Stimulated activated CD4-positive, alpha-beta T cell treated with anti-CD3 and anti-CD28 coated beads, Interleukin-2, amount 100 ng/mL, for 24 hours (primary cell): ENCODE data around the gene TMEM132E.

Experiments
- DNase-seq, 2 donors: peaks; one replicate each; pipeline ENCODE4 v3.0.0-alpha.2; 2020

The TMEM132E gene

DNA sequence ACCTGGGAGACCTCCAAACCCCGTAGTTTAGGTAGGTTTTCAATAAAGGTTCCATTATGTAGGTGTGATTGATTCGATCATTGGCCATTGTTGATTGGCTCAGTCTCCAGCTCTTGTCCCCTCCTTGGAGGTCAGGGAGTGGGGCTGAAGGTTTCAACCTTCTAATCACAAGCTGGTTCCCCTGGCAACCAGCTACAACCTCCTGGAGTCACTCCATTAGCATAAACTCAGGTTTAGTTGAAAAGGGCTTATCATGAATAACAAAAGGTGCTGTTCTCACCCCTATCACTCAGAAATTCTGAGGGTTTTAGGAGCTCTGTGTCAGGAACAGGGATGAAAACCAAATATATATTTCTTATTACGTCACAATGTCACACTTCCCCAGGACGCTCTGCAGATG, 28.5 kb downstream of the TMEM132E start:
- DNase-seq, result no peak

DNA sequence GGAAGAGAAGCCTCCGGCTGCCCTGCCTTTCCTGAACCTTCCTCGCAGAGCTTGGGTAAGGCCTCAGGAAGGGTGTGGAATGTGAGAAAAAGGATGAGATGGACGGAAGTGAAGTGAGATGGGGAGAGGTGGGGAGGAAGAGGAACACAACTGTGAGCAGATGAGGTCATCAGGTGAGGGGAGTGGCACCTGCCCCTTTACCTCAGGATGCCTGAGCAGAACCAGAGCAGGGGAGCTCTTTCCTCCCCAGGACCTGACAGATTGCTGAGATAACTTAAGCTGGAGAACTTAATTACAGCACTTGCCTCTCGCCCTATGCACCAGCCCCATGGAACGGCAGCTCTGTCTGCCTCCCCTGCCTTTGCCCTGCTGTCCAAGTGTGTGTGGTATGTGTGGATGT, 29.8 kb downstream of the TMEM132E start:
- no peak for DNase-seq

GRCh38 chr17:34610039-34610438, 30.7 kb downstream of the TMEM132E start:
- no peak for DNase-seq

DNA sequence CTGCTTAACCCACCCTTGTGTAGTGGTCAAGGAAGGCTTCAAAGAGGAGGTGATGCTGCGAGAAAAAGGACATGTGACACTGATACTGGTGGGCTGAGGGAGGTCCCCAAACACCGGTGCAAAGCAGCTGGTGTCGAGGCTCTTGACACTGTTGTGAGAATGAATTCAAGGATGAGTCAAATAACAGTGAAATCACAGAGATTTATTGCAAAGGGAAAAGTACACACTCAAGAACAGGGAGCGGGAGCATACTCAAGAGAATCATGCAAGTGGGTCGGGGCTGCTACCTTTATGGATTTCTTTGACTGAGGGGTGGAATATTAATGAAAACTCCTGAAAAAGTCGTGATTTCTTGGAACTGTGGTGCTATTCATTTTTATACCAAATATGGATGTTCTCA, 31.1 kb downstream of the TMEM132E start:
- no peak for DNase-seq

DNA sequence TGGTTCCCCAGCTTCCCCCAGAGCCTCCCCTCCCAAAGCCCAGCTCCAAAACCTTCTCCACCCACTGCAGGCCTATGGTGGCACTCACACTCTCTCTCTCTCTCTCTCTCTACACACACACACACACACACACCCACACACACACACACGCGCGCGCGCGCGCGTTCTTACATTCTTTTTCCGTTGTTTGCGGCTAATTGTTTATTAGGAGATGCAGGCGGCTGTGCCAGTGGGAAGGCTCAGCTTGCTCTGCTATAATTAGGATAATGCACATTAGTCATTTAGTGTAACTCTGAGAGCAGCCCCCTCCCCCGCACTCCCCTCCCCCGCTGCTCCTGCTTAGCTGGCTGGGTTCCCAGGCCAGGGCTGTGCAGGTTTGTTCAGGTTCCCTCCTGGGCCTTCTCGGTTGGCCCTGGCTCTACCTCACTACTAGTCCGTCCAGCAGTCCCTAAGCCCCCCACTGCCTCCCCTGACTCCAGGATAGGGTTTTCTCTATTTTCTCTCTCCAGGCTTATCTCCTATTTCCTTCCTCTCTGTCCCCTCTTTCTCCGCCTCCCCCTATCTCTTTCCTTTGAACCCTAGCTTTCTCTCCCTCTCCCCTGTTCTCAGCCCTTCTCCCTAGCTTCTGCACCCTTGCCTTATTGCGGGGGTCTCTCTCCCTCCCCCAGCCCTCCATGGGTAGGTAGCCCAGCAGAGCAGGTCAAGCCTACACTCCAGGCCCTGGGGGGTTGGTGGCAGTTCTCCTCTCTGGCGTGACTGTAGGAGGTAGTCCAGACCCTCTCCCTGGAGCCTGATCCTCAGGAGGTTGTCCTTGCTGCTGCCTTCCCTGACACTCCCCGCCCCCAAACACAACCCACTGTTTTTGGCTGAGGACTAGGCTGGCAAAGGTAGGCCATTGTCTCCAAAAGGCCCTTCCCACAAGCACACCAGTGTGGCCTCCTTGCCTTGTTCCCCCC, 34.0 kb downstream of the TMEM132E start:
- no peak for DNase-seq

DNA sequence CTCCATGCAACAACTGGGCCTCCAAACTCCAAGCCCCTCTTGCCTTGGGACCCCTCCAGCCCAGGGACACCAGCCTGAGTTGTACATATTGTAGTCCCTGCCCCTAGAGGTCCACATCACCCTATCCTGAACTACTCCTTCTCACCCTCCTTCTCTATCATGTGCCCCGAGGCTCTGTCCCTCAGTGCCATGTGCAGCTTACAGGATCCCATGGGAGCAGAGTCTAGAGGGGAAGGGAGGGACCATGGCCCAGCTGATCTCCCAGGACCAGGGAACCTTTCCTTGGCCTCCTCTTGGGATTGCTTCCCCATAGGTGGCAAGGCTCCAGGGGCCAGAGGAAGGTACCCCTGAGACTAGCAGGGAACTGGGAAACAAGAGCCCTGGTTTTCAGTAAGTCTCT, 35.3 kb downstream of the TMEM132E start:
- DNase-seq, result no peak

- no peak for DNase-seq
Measured at GRCh38 chr17:34615326-34615725, 35.9 kb downstream of the TMEM132E start.

DNA sequence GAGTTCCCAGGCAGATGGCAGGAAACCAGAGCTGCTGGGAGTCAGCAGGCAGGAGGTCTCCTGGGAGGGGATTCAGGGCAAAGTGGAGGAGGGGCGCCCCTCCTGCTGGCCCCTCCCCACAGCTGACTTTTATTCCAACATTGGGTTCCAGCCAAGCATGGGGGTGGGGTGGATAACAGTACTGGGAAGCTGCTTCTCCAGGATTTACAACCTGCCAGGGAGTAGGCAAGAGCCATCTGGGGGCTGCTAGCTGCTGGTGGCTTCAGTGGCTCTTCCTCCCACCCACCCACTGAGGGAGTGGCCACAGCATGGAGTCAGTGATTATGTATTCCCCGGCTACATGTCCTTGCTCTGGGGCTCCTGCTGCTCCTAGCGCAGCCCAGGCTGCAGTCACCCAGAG, 36.8 kb downstream of the TMEM132E start:
- no peak for DNase-seq

DNA sequence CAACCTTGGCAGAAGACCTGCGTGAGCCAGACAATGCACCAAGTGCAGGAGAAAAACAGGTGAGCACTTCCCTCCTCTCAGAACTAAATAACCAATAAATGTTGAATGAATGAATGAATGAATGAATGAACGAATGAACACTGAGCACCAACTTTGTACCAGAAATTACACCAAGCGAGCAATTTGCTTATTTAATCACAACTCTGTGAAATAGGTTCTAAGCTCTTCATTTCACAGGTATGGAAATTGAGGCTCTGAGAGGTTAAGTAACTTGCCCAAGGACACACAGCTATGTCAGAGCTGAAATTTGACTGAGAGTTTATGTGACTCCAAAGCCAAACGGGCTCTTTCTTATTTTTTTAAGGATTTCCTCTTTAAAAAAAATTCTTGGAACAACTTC, 38.0 kb downstream of the TMEM132E start:
- no peak for DNase-seq

- no peak for DNase-seq
Measured at GRCh38 chr17:34619687-34620217, 40.4 kb downstream of the TMEM132E start.

DNA sequence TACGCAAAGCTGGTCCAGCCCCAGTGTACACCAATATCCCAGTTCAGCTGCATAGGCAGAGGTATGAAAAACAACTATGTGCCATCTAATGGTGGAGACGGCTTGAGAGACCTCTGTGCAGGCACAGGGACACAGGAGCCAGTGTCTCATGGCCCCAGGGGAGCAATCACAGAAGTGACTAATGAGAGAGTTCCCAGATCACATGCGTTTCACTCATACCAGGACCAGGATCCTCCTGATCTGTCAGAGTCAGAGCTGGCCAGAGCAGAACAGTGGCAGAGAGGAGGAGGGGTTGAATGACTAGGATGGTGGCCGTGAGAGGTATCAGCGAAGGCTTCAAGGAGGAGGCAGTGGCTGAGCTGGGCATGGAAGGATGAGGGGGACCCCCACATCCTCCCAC, 41.1 kb downstream of the TMEM132E start:
- DNase-seq, result no peak

GRCh38 chr17:34622862-34623623, 43.7 kb downstream of the TMEM132E start:
- no peak for DNase-seq

DNA sequence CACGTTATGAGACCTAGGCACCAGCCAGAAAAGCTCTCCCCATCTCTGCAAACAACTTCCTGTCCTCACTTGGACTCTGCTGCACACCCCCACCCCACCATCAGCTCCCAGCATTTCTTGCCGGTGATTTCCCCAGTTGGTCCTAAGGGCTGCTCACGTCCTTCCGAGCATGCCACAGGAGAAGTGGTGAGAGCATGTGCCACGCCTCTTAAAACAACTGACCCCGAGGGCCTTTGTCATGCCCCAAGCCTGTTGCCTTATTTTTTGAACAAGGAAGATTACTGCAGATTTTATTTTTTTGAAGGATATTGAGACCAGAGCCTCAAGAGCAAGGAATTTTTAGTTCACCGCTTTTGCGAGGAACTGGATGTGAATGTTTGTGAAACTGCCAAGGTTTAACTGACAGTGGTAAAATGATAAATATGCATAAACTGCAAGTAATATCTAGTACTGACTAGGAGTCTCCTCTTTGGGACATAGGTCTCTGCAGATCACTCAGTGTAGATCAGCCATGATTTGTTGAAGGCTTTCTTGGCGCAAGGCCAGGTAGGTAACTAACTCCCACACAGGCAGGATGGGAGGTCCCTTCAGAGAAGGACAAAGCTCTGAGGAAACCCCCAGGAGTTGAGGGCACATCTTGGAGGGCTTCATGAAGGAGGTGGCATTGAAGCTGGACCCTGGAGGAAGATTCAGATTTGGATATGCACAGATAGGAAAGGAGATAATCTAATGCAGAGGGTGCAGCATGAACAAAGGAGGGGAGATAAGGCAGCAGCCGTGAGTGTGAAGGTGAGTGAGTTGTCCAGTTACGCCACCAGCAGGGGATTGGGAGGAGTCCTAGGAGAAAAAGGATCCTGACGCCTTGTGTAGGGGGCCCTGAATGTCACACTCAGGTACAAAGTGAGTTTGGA, 44.7 kb downstream of the TMEM132E start:
- no peak for DNase-seq

GRCh38 chr17:34624767-34625383, 45.5 kb downstream of the TMEM132E start:
- no peak for DNase-seq

GRCh38 chr17:34626121-34626681, 46.8 kb downstream of the TMEM132E start:
- DNase-seq, result peak in 1 of 2 donors; percentile 11

DNA sequence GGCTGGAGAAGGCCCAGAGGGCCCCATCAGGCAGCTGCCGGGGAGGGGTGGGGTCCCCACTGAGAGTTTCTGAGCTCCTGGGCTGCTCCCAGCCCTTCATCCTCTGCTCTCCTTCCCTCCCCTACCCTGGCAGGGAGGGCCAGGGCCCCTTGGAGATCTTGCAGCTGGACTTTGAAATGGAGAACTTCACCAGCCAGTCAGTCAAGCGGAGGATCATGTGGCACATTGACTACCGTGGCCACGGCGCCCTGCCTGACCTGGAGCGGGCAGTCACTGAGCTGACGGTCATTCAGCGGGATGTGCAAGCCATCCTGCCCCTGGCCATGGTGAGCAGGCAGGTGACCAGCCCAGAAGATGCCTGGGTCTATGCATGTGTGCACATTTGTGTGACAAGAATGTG, 49.5 kb downstream of the TMEM132E start:
- DNase-seq, result no peak

GRCh38 chr17:34633351-34633750, 54.0 kb downstream of the TMEM132E start:
- no peak for DNase-seq

GRCh38 chr17:34633760-34634159, 54.4 kb downstream of the TMEM132E start:
- no peak for DNase-seq

DNA sequence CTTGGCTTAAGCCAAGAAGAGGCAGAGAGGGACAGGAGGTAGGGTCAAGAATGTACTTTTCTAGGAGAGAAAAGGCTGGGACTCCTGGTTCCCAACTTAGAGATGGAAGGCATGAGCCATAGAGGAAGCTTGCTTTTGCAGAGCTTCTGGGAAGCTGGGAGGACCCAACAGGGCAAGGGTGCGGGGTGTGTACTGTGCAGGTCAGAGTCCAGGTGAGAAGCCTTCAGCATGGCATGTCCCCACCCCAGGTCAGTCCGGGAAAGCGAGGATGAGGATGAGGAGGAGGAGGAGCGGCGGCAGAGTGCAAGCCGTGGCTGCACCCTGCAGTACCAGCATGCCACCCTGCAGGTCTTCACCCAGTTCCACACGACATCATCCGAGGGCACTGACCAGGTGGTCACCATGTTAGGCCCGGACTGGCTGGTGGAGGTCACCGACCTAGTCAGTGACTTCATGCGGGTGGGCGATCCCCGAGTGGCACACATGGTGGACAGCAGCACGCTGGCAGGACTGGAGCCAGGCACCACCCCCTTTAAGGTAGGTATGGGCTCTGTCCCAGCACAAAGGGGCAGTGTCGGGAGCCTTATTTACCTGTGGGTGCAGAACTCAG, 55.3 kb downstream of the TMEM132E start:
- no peak for DNase-seq

DNA sequence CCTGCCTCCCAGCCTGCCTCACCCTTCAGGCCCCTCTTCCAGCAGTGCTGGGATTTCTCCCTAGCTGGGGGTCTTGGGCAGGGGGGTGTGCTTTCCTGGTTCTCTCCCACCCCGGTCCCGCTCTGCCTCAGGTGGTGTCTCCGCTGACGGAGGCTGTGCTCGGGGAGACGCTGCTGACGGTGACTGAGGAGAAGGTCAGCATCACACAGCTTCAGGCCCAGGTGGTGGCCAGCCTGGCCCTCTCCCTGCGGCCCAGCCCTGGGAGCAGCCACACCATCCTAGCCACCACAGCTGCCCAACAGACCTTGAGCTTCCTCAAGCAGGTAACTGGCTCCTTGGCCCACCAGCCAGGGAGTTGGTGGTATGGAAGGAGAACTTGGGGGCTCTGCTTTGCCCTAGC, 56.5 kb downstream of the TMEM132E start:
- no peak for DNase-seq

GRCh38 chr17:34637041-34637547, 57.7 kb downstream of the TMEM132E start:
- no peak for DNase-seq
